Measurements from ENCODE around the gene ISM2.
"Not testable (repeated sequence)": the region's sequence is repeated elsewhere in the genome, so short reads cannot be mapped to it uniquely, and the experiment has no call there.

The ISM2 gene

DNA sequence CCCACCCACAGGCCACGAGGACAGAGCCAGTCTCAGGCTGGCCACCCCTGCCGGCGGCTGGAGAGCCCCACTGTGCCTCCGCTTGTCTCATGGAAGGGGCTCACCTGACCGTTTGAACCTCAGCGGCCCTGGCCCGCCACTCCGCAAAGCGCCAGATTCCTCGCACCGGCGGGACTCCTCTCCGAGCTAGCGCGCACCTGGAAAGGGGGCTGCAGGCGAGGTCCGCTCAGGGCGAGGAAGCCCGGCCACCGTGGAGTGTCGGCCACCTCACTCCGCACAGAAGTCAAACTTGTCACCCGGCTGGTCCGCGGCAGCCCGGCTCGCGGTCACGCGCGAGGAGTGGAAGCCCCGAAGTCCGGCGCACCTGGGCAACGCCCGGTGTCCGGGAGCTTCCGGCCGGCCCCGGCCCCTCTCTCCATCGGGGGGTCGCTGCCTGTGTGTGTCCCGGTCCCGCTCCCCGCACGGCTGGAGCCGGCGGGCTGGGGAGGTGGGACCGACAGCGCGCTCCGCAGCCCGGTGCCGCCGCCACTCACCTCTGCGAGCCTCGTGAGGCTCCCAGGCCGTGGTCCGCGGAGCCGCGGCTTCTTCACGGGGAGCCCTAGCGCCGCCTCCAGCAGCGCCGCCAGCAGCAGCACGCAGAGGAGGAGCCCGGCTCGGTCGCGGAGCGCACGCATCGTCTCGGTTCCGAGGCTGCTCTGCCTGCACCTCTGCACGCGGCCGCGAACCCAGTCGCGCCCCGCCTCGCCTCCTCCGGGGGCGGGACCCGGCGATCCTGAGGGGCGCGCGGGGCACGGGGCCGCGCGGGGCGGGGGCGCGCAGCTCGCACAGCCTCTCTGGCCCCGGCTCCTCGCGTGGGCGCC is at the start of gene ISM2:
TSS of gene ISM2 (minus strand) at position 697 of the 860 bp plus-strand sequence. CDS start at position 674, 23 bp downstream.
- no peak for DNase-seq

DNA sequence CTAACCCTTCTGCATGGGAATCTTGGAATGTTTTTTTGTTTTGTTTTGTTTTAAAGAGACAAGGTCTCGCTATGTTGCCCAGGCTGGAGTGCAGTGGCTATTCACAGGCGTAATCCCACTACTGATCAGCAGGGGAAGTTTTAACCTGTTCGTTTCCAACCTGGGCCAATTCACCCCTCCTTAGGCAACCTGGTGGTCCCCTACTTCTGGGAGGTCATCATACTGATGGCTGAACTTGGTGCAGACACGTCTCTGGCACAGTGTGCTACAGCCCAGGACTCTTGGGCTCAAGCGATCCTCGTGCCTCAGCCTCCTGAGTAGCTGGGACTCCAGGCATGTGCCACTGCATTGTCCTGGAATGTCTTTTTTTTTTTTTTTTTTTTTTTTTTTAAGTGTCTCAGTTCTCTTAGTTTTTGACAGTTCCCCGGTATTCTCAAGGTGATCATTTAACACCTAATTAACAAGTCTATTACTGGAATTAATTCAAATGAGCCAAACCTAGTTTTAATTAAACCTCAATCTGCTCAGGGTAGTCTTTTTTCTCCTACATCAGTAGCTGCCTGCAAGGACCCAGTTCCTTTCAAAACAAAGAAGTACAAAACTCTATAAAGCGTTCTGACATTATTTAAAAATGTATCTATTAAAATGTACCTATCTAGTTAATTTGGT is 49.0 kb upstream of the ISM2 start:
- DNase-seq = no peak

DNA sequence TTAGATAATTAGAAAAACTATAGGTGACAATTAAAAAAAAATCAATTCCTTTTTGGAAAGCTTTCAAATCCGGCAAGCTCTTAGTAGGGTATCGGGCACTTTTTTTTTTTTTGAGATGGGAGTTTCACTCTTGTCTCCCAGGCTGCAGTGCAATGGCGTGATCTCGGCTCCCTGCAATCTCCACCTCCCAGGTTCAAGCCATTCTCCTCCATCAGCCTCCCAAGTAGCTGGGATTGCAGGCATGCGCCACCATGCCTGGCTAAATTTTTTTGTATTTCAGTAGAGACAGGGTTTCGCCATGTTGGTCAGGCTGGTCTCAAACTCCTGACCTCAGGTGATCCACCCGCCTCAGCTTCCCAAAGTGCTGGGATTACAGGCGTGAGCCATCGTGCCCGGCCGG is 46.6 kb upstream of the ISM2 start:
- DNase-seq = not testable (repeated sequence)

DNA sequence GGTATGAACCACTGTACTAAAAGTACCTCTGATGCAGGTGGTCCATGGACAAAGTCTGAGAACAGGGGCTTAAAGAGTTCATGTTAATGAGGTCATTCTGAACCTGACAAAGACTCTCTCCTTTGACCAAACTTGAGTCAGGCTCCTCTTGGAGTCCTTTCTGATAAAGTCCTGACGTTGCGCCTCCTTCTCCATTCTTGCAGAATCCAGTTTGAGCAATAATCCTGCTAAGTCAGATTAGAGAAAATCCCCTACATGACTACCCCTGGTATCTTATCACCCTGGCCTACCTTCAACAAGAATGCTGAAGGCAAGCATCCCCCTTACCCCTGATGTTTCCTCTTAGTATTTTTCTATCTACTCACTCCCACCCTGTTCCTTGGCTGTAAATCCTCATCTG is 46.0 kb upstream of the ISM2 start:
- no peak for DNase-seq

DNA sequence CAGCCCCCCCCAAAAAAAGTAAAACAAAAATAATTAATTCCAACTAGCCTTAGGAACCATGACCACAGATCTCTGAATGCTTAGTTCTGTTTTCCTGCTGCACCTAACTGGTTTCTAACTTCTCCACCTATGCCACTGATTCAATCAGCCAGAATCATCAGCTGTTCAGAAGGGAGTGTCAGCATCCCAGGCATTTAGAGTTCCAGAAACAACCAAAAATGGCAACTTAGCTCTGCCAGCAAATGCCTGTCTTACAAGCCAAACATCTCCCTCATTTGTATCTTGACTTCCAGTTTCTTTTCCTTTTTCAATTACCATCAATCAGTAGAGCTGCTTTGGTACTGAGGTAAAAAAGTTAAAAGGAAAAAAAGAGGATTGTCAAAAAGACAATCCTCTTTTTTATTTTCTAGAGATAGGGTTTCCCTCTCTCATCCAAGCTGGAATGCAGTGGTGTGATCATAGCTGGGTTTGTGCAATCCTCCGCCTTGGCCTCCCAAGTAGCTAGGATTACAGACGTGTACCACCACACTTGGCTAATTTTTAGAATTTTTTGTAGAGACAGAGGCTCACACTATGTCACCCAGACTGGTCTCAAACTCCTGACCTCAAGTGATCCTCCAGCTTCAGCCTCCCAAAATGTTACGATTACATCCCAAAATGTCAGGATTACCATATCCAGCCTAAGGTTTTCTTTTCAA is 45.2 kb upstream of the ISM2 start:
- no peak for DNase-seq

DNA sequence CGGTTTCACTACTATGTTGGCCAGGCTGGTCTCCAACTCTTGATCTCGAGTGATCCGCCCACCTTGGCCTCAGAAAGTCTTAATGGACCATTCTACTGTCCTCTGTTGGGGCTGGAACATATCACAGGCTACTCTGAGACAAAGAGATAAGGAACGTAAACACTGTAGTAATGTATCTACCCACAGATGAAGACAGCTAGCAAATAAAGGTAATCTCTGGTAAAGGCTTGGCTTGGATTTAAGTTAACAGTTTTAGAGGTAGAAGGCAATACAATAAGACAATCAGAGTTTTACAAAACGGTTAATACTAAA is 44.6 kb upstream of the ISM2 start:
- DNase-seq = no peak

DNA sequence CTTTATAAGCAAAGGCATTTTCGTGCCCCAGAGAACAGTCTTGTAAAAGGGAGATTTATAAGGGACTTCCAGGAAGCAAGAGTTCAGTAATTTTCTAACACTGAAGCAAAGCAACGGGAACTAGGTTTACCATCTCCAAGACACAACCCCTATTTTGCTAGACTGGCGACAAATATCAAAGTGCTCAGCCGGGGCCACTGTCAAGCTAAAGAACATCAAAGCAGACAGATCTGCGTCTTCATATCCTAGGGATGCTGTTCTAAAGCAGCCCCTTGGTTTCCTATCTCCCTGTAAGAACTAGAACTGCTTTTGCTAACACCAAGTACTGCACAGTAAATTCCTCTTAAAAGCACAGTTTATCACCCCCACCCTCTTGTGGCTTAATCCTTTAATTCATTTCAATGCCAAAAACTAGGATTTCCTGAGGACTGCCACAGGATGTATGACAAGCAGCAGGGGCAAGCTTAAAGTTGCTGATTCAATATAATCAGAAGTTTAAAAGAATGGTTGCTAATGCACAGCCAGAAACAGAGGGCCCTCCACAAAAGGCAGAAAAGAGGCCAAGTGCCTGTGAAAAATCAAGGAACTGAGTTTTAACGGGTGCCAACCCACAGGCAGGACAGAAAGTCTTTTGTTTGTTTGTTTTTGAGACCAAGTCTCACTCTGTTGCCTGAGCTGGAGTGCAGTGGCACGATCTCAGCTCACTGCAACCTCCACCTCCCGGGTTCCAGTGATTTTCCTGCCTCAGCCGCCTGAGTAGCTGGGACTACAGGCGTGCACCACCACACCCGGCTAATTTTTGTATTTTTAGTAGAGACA is 44.0 kb upstream of the ISM2 start:
- DNase-seq = no peak

DNA sequence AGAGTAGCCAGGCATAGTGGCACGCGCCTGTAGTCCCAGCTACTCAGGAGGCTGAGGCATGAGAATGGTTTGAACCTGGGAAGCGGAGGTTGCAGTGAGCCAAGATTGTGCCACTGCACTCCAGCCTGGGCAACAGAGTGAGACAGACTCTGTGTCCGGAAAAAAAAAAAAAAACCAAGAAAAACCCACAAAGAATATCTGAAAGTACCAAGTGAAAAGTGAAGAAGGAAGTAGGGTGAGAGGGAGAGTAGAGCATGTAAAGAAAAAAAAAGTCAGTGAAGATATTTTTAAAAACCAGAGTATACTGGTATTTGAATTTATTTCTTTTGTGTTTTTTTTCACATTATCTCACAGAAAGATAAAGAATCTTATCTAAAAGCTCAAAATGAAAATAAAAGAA is 43.3 kb upstream of the ISM2 start:
- DNase-seq = no peak

DNA sequence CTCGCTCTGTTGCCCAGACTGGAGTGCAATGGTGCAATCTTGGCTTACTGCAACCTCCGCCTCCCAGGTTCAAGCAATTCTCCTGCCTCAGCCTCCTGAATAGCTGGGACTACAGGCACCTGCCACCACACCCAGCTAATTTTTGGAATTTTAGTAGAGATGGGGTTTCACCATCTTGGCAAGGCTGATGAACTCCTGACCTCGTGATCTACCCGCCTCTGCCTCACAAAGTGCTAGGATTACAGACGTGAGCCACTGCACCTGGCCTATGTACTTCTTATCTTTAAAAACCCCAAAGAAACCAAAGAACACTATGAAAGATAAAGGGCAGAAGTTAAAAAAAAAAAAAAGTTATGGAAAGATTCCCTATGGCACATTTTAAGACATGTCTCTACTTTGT is 38.3 kb upstream of the ISM2 start:
- DNase-seq = not testable (repeated sequence)

DNA sequence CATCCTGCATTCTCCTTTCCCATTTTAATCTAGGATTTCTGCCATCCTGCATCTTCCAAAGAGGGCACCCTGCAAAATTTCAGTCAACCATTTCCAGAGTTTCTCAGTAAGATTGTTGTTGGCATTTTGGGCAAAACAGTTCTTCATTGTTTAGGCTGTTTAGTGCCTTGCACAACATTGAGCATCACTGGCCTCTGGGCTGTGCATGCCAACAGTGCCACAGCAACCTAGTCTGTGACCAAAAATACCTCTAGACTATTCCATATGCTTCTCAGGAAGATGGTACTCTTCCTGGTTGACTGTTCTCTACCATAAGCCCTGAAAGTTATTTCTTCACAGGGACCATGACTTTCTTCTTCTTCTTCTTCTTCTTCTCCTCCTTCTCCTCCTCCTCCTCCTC is 32.5 kb upstream of the ISM2 start:
- DNase-seq = no peak

DNA sequence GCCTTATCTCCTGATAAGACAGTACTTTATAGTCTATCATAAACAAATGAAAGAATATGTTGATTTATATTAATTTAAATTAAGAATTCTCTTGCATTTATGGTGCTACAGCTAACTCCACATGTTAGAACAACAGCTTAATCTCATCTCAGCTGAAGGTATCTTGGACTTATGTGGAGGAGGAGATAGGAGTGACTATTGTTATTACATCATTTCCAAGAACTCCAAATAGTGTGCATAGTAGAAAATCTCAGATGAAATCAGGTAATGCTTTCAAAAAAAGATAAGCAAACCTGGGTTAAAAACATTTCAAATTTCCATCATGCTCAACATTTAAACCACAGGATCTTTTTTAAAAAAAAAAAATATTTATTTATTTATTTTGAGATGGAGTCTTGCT is 31.3 kb upstream of the ISM2 start:
- no peak for DNase-seq

DNA sequence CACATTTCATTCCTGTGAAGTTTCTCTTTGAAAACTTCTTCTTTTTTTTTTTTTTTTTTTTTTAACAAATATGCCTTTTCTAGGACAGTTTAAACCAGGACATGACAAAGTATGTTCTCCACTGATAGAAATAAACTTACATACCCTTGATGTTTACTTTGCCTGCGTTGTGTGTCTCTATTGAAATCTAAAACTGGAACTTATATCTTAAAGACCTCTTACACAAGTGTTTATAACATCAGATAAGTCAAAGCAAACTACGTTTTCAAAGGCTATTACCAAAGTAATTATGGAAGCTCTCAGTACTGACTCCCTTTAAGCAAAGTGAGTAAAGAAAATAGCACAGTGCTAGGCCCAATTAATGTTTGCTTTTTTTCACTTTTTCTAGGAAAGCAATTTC is 30.6 kb upstream of the ISM2 start:
- no peak for DNase-seq

DNA sequence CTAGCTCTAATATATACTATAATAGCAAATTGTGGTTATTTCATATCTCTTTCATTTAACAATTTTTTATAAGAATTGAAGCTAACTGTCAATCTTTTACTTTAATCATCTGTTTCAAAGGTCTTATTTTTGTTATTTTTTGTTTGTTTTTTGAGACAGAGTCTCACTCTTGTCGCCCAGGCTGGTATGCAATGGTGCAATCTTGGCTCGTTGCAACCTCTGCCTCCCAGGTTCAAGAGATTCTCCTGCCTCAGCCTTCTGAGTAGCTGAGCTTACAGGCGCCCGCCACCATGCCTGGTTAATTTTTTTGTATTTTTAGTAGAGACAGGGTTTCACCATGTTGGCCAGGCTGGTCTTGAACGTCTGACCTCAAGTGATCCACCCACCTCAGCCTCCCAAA is 30.1 kb upstream of the ISM2 start:
- DNase-seq = not testable (repeated sequence)

DNA sequence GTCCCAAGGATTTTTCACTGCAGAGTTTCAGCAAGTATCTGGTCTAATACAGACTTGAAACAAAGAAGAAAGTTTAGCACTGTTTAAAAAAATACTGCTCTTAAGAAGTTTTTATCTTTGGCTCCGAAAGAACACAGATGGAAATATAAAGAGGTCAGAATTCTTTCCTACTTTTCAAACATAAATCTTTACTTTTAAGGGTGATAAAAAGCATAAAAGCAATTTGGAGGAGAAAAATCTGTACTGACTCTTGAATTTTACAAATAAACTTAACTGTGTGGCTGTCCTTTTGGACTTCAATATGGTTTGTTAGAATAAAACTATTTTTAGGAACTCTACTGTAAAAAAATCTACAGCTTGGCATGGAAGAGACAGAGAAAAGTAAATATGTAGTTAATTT is 27.6 kb upstream of the ISM2 start:
- DNase-seq = no peak

DNA sequence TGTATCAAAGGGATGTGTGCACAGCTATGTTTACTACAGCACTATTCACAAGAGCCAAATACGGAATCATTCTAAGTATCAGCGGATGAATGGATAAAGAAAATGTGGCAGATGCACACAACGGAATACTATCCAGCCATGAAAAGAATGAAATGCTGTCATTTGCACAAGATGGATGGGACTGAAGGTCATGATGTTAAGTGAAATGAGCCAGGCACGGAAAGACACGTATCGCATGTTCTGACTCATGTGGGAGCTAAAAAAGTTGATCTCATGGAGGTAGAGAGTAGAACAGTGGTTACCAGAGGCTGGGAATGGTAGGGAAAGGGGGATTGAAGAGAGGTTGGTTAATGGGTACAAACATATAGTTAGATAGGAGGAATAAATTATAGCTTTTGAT is 25.9 kb upstream of the ISM2 start:
- no peak for DNase-seq

DNA sequence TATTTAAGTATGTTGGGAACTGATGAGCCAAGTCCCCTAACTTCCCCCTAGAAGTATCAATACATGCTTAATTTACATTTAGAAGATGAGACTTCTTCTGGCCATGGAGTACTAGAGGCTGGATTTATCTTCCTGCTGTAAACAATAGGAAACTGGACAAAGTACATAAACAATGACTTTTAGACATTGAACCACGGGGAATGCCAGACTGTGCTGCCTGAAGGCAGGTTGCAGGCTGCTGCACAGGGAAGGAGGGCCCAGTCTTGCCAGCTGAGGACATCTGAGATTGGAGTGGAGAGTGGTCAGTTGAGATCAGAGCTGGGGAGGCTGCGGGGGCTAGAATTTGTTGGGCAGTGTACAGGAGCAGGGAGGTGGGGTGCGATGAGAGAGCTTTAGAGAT is 24.5 kb upstream of the ISM2 start:
- no peak for DNase-seq

DNA sequence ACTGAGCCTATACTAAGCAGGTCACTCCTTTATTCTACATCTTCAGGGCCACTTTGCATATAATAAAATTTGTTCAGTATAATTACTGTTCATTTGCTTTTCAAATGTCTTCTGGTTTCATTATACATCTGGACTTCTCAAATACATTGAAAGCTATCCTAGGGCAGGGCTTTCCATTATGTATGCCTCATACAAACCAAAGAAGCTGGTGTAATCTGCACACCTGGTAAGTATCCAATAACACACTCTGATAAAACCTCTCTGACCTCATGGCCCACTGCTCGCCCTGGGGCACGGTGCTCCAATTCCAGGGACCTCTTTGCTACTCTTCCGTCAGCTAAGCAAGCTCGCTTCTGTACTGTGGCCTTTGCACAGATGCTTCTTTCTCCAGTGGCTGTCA is 21.9 kb upstream of the ISM2 start:
- no peak for DNase-seq

DNA sequence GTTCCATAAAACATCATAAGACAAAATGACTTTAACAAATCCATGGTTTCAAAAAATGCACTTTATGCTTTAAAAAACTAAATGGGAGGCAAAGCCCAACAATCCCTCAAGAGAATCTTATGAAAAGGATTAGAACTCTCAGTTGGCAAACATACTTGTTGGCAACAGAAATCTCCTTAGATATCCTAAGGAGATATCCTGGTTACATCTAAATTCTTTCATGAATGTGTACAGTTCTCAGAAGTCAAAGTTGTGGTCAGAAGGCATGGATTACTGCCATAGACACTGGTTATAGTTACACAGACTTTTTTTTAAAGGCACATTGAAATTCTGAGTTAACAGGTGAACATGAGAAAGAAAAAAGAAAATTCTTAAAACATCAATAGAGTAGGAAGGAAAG is 17.5 kb upstream of the ISM2 start:
- no peak for DNase-seq

DNA sequence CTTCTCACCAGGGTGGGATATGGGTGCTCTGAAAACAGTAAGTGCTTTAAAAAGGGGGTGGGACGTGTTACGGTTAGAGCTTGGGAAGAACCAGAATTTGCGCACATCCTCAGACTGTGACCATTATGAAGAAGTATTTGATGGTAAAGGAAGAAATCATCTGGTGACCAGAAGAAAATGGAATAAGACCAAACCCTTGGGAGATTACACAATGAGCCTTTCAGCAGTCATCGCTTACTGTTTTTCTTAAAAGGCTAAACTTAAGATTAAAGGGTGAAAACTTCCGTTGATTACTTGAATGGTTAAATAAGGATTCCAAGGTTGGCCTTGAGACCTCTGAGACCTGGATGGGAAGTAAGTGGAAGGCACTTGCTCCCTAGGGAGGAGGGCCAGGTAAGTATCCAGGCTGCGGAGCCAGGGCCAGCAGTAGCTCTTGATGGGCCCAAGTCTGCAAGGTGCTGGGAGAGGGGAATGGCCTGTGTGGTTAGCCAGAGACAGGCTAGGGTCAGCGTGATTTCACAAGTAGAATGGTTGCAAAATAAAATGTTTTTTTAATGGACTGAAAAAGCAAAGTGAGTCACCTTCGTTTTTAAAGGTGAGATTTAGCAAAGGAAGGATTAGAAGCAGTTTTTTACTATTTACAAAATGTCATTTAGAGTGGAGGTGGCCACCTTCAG is 13.0 kb upstream of the ISM2 start:
- DNase-seq = no peak

DNA sequence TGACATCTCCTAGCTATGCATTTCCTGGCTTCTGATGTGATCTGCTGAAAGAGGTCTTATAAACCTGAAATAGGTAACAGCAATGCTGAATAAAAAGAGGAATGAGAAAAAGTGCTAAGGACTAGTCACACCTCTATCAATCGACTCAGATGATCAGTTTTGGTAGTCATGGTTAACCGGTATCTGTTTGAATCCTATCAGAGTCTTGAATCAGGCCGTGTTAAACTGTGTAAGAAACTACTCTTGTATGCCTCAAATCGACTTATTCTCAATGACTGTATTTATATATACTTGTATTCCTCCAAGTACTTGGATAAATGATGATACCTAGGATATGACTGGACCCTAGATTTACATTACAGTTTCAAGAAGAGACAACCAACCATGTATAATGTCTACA is 10.8 kb upstream of the ISM2 start:
- no peak for DNase-seq

DNA sequence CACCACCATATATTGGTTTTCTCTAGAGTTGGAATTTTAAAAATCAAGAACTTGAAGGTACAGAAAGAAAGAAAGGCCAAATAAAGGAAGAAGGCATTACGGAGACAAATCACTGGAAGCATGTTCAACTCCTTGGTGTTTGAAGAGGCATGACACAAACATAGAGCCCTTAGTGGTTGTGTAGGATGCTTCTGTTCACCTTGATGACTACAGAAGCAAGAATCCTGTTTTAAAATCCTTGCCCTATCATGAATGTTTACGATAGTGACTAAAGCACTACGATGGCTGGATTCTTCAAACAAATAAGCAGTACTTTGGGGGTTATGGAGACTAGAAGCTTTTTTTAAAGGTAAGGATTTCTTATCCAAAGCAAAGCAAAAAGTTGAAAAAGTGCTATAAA is 10.3 kb upstream of the ISM2 start:
- DNase-seq = no peak

DNA sequence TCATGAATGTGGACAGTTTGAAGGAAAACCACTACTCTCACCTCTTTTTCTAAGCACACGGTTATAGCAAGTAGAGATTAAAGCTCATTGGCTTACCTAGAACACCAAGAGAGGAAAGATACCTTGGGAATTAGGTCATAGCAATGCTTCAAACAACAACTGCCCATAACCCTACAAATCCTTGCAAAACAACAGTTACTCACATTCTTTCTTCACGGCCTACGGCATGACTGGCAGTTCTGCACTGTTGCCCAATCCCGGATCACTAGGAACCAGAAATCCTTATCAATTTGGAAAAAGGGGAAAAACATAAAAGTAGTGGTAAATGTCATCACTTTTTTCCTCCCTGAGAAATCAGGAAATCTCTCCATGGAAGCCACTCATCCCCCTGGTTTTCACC is 9.6 kb upstream of the ISM2 start:
- no peak for DNase-seq

DNA sequence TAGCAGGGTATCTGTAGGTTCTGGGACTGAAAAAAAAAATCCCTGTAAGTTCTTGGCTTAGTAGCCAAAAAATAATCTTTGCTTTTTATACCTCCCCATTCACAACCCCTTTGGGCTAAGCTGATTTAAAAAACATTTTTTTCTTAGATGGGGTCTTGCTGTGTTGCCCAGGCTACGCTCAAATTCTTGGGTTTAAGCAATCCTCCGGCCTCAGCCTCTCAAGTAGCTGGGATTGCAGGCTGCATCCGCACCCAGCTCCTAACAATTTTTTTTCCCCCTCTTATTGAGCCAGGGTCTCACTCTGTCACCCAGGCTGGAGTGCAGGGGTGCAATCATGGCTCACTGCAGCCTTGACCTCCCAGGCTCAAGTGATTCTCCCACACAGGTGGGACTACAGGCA is 9.1 kb upstream of the ISM2 start:
- DNase-seq = no peak

Measured in NCI-H2227 treated with DMSO at 0.1 percent for 48 hours (cell line).